NCI-H345 treated with DMSO at 0.1 percent for 48 hours (cell line): ENCODE results near the gene ZNF232.
"Not testable (repeated sequence)": the region's sequence is repeated elsewhere in the genome, so short reads cannot be mapped to it uniquely, and the experiment has no call there.

Experiments used
- DNase-seq: peaks from one replicate; lab custom pipeline; 2025; ENCODE audit not compliant: unreplicated experiment; lab: John Stamatoyannopoulos, UW

The ZNF232 gene

DNA sequence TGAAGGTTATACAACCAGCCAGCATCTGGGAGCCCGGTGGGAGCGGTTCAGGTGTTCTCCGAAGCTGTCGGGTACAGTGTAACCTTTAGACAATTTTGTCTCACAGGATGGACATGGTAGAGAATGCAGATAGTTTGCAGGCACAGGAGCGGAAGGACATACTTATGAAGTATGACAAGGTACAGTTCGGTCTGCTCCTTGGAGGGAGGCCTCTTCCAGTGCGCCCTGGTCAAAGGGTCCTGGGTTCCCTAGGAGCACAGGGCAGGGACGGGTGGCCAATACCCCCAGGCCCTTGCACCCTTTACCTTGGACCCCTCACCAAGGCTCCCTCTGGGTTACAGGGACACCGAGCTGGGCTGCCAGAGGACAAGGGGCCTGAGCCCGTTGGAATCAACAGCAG, 18.6 kb upstream of the ZNF232 start:
- not testable (repeated sequence) for DNase-seq

DNA sequence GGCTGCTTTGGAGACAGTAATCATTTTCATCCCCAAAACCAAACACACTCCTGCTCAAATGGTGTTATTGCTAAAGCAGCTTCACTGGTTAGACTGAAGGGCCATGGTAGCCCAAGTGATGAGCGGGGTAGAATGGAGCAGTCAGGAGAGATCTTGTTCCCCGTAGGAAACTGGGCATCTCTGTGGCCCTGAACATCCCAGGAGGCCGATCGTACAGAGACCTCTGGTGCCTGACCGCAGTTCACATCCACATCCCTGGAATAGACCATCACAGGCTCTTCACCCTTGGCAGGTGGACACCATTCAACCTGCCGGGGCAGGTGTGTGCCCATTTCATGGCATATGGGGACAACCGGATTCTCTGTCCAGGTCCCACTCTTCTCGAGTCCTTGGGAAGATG, 18.1 kb upstream of the ZNF232 start:
- not testable (repeated sequence) for DNase-seq

DNA sequence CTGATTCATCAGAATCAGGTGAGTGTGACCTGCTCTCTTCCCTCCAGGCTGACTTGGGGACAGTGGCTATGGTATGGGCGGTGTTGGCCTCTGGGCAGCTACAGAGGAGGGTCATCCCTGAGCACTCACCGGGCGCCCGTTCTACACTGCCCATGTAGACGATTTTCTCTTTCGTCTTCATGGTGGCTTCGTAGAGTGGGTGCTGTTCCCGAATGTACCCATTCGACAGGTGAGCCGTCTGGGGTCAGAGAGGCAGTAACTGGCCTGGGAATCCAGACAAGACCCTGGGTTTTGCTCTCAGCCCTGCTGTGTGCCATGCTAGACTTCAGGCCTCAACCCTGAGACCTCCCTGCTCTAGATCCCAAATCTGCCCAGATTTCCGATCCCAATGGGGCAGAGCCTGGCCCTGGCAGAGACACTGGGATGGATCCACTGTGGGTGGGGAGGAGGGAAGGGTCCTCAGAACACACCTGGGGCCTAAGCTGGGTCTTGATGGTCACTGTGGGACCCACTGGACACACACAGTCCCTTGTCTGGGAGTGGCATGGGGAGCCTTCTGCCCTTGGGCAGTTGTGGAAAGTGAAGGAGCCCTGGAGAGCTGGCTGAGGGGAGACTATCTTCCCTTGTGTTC, 17.3 kb upstream of the ZNF232 start:
- no peak for DNase-seq

DNA sequence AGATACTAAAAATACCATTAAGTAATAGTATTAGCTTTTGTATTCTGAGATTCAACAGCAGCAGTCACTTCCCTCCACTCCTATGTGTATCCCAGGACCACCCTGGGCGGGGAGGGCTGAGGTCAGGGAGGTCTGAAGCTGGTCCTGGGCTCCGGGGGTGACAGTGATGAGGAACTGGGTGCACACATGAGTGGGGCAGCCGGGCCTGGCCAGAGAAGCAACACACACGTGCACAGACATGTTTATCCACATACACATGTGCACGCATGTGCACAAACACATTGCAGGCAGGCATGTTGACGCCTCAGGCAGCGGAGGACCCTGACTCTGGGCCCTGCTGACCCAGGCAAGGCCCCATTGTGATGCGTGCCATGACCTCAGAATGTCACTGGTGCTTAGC, 16.7 kb upstream of the ZNF232 start:
- DNase-seq, result not testable (repeated sequence)

DNA sequence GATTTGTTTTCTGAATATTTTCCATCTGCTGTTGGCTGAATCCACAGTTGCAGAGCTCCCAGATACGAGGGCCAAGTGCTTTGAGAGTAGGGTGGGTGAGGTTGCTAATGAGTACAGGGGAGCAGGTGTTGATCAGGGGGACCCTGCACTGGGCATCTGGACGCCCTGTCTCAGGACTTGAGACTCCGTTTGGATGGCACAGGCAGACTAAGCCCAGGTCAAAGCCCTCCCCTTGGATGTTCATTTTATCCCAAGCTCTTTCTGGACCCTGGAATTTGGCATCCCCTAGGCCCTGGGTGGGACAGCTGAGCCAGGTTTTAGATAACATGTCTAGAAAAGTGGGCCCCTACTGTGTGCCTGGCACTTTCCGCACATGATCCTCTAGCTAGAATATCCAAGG, 16.2 kb upstream of the ZNF232 start:
- no peak for DNase-seq

DNA sequence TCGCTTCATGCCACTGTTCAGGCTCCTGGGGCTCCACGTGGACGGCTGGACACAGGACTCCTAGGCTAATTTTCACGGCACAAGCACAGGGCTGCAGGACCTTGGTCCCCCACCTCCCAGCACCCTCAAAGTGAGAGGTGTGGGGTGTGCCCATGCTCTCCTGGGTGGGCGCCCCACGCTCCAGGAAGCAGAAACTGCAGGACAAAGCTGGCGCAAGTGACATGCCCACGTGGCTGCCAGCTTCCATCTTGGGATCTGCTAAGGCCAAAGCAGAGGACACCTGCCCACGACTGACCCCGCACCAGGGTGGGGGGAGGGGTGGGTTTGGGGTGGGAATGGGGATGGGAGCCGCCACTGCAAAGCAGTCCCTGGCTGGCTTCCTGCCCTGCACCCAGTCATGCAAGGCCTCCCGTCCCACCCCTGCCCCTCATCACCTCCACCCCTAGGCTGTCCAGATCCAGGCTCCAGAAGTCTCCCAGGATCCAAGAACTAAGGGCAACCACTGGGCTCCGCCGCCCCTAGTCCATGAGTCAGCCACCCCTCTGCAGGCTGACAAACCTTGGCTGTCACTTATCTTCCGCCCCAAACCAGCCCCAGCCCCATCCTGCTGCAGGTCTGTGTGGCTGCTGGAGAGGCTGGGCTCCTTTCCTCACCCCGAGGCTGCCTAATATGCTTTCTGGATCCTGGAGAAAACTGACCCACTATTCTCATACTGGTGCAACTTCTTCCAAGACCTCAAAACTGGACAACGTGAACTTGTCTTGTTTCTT, 15.2 kb upstream of the ZNF232 start:
- DNase-seq, result no peak

DNA sequence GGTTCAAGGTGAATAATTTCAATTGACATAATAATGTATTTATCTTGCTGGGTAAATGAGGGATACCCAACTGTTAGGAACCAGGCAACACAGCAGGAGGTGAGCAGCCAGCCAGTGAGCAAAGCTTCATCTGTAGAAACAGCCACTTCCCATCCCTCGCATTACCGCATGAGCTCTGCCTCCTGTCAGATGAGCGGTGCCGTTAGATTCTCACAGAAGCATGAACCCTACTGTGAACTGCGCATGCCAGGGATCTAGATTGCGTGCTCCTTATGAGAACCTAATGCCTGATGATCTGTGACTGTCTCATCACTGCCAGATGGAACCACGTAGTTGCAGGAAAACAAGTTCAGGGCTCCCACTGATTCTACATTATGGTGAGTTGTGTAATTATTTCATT, 13.2 kb upstream of the ZNF232 start:
- DNase-seq, result not testable (repeated sequence)

DNA sequence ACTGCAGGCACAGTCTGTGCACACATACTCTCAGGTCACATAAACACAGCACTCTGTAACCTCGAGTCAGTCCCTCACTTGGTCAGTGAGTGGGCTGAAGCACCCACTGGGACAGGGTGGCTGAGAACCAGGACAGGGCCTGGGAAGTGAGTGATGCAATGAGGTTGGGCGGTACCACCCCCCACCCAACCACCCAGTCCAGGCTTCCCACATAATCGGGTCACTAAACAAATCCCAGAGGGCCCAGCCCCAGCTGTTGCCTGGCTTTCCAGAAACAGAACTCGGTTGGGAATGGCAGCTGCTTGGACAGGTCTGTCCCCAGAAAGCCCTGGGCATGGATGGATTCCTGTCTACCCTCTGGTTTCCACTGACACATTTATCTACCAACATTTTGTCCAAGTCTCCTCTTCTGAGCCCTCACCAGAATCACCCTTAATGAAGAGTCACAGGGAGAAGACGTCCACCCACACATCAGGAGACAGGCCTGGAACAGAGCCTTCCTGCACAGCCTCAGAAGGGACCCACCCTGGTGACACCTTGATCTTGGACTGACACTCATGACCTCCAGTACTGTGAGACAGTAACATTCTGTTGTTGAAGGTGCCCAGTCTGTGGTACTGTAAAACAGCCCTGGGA, 12.6 kb upstream of the ZNF232 start:
- not testable (repeated sequence) for DNase-seq

DNA sequence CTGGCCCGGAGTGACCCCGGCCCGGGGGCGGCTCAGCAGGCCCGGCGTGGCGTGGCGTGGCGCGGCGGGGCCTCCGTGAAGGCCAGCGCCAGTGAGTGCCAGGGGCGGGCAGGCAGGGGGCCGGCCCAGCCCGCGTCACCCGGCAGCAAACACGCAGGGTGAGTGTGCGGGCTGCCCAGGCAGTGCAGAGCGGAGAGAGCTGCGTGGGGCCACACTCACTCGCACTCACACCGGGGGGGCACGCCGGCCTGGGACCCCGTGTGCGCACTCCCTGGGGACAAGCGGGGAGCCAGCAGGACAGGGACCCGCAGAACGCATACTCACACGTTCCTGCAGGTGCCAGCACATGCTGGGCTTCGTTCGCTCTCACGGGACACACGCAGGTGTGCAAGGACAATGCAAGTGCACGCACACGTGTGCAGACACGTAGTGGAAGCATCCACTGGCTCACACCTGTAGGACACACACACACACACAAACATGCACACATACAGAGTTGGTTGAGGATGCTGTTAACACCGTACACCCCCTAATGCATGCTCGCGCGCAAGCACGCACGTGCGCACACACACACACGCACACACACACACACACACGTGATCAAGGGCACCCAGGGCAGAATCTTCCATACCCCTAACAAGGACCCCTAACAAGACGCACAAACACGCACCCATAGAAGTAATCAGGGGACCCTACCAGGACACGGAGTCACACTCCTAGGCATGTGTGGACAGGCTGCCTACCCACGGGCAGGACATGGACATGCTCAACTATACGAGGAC, 11.9 kb upstream of the ZNF232 start:
- DNase-seq, result no peak

DNA sequence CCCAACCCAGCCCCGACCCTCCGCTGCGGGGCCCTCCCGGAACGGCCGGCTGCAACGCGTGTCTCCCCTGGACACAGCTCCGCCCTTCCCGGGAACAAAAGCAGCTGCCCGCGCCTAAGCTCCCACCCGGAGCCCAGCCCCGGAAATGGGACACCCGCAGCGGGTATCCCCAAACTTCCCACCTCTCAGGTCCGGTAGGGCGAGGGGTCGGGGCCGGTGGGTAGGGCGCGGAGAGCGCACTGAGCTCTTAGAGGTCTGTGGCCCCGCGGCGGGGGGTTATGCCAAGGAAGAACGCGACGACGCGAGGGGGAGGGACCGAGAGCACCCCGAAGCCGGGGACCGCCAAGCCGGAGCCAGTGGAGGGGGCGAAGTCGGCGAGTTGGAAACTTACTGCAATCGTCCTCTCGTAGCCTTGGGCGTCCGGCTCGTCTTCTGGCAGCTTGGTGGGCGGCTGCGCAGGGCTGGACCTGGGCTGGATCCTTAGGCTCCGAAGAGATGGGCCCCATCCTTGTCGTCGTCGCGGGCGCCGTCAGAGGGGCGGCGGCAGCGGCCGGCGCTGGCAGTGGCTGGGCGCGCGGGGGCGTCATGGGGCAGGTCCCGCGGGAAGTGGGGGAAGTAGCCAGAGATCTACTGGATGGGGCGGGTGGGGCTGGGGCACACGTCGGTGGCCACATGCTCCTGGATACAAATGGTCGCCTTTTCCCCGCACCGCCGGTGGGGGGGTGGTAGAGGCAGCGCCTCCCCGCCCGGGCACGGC, 11.1 kb upstream of the ZNF232 start:
- DNase-seq, result no peak

DNA sequence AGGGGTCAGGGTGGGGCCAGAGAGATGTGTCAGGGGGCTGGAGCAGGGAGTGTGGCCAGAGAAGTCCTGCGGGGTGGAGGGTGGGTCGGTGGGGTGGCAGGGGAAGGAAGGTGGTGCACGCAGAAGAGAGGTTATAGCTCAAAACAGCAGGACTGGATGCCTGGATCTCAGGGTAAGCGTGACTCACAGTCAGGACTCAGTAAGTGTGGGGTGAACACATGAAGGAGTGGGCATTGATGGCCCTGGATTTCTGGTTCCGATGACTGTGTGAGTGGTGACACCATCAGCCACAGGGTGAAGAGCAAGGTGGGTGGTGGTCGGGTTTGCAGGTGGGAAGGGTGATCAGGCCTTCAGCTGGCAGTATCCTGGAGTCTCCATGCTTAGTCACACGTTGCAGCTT, 10.4 kb upstream of the ZNF232 start:
- not testable (repeated sequence) for DNase-seq

DNA sequence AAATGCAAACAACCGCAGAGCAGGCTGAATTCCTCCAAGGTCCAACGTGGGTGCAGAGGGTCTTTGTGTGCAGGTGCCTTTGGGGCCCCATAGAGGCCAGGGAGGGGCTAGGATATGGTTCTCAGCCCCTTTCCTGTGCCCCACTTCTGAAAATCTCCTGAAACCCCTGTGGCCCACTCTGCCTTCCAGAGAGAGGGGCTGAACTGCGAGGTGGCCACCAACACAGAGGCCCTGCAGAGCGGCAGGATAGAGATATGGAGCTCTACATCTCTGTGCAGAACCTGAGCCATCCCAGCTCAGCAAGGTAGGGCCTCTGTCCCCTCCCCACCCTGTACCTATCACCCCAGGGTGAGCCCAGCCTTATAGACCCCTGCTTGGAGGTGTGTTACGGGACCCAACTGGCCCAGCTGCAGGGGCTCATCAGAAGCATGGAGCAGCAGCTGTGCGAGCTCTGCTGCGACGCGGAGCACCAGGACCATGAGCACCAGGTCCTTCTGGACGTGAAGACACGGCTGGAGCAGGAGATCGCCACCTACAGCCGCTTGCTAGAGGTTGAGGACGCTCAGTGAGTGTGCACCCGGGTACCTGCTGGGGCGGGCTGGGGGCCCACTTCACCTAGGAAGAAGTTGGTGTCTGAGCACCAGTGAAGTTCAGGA, 9.6 kb upstream of the ZNF232 start:
- DNase-seq, result no peak

DNA sequence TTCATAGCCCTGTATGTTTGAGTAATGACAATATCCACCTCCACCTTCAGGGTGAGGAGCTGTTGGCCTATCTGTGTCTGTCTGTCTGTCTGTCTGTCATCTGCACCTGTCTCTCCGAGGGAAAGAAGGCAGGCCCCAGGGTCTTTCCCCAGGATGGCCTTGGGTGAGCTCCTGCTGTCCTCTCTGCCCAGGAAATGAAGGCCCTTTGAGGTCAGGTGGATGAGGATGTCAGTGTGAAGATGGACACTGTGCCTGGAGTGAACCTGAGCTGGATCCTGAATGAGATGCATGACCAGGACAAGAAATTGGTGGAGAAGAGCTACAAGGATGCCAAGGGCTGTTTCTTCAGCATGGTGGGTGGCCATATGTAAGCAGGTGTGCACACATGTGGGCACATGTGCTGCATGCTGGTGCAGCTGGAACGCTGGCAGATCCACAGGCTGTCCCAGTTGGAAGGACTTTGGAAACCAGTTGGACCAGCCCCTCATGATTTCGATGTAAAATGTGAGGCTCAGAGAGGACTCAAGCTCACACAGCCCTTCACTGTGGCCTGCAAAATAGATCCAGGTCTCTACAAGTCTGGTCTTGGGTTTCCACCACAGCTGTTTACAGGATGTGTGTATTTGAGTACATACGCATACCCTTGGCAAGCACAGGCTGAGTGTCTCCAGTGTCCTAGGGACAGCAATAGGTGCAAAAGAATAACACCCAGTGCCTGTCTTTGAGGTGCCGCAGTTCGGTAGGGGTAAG, 8.9 kb upstream of the ZNF232 start:
- DNase-seq, result not testable (repeated sequence)

DNA sequence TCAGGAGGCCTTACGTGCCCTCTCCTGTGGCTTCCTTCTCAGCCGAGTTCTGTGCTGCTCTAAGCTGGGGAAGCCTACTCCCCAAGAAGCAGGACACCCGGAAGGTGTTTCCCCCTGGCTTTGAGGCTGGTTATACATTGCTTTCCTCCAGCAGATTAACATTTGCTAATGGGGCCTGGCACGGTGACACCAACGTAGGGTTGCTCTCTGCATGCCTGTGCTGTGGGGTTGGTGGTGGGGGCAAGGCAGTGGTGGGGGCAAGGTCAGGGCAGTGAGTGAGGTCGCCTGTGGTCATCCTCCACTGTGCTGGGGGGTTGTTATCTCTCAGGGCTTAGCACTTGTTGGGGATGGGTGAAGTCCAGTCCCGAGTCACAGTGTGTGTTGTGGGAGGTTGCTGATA, 8.4 kb upstream of the ZNF232 start:
- DNase-seq, result no peak

DNA sequence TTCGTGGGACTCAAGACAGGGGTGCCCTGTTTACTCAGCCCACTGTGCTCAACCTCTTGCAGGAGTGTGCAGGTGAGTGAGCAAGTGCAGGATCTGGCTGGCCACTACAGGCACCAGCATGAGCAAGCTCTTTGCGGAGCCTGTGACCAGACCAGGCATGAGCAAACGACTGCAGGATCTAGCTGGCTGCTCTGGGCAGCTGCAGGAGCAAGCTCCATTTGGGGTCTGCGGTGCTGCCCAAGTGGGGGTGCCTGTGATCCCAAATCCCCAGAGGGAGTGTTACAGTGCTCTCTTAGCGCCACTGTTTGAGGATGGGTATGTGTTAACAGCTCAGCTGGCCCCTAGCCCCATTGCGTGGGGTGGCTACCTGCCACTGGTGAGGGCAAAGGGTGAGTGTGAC, 6.5 kb upstream of the ZNF232 start:
- no peak for DNase-seq

DNA sequence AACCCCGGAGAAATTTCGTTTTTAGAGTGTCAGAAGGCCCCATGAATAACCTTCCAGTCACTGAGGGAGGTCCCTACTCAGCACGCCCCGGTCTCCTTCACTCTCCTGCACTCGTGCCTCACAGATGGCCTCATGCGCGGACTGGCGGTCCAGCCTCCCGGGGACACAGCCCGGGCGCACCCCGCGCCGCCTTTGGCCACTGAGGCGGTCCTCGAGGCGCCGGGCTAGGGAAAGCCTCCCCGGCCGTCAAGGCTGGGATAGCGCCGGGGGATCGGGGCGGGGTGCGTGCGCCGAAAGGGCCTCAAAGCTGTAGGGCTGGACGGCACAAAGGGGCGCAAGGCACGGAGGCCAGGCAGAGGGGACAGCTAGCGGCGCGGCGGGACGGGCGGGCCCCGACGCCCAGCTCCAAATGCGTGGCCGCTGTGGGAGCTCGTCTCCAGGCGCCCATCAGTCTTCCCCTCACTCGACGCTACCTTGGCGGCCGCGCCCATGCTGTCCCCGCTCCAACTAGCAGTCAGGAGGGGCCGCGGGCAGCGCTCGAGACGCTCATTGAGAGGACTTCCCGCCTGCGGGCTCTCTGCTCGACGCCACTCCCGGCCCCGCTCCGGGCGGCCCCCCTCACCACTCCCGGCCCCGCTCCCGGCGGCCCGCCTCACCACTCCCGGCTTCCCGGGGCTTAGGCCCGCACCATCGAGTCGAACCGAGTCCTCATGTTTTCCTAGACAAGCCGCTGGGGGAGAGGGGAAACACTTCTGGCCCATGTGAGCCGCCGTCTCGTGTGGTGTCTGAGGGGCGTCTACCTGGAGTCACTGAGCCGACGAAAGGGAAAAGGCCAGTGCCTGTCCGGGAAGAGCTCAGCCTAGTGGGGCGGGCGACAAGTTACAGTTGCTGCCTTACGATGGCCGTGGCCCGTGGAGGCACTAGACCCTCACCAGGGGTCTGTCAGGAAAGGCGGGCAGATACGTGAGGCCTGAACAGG, 4.3 kb upstream of the ZNF232 start, which contains the start of gene USP6:
TSS of gene USP6 (plus strand) at position 360 of the 979 bp plus-strand sequence. CDS start 14,336 bp downstream, outside the sequence.
- DNase-seq, result no peak

DNA sequence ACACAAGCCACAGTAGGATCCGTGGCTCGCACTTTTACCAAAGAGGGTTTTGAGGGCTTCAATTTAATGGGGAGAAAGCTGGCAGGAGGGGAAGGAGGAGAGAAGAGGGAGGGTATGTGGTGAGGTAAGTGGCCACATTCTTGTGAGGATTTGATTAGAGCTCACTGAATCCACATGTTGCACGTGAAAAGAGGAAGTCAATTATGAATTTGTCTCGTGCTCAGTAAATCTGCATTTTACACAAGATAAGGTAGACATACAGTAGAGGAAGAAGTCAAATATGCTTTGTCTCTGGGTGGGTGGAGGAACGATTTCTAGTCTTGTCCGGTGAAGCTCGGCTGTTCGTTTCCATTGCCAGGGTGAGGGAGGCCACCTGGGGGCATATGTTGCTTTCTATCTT, 862 bp downstream of the ZNF232 start:
- no peak for DNase-seq

DNA sequence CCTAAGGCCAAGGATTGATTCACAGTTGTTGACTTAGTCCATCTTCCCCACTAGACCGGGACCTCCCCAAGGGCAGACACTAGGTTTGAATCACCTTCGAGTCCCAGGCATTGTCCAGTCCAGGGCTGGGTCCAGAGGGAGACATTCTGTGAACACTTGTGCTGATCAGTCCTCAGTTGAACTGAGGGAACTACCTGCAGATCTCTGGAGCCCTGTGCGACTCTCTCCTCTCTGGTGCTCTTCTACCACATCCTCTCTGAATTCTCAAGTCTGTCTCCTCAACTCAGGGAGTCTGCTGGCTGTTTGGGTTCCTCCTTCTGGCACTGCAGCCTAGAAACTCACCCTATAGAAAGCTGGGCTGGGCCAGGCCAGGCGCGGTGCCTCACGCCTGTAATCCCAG, 10.8 kb downstream of the ZNF232 start:
- no peak for DNase-seq
